Neural cell (in vitro differentiated cells): ENCODE data around the gene CPNE4.

Source experiments
- CTCF ChIP-seq: fragments of 450-650 bp; IDR thresholded peaks from 2 replicates; pipeline ENCODE4 v1.5.1; 2014; ENCODE audit warnings: antibody characterized with exemption, mild to moderate bottlenecking, moderate library complexity; ENCODE audit not compliant: poor library complexity, severe bottlenecking
- EP300 ChIP-seq: fragments of 450-650 bp; conservative IDR thresholded peaks from 2 replicates; pipeline ENCODE4 v1.6.1; 2014; ENCODE audit warnings: antibody characterized with exemption, mild to moderate bottlenecking, moderate library complexity; ENCODE audit not compliant: poor library complexity, severe bottlenecking
- EZH2 ChIP-seq: fragments of 200-600, 300-800 bp; shearing (Covaris generic), sonication (generic); IDR thresholded peaks from 2 replicates; pipeline ENCODE4 v1.6.1; 2014; ENCODE audit warnings: antibody characterized with exemption, low read length, borderline replicate concordance, mild to moderate bottlenecking; ENCODE audit not compliant: insufficient read depth, poor library complexity, severe bottlenecking
- POLR2AphosphoS5 ChIP-seq: IDR thresholded peaks from 2 replicates; pipeline ENCODE4 v1.6.1; 2012
- RAD21 ChIP-seq: fragments of 450-650 bp; conservative IDR thresholded peaks from 2 replicates; pipeline ENCODE4 v1.6.1; 2014; ENCODE audit warnings: antibody characterized with exemption, mild to moderate bottlenecking, moderate library complexity
- SMC3 ChIP-seq: fragments of 450-650 bp; conservative IDR thresholded peaks from 2 replicates; pipeline ENCODE4 v1.6.1; 2014; ENCODE audit warnings: antibody characterized with exemption, mild to moderate bottlenecking, moderate library complexity; ENCODE audit not compliant: poor library complexity
- TF ChIP-seq, protein P1 (sequence below): IDR thresholded peaks from 2 replicates; pipeline ENCODE4 v1.6.1; 2012; ENCODE audit warnings: borderline replicate concordance

DNA sequence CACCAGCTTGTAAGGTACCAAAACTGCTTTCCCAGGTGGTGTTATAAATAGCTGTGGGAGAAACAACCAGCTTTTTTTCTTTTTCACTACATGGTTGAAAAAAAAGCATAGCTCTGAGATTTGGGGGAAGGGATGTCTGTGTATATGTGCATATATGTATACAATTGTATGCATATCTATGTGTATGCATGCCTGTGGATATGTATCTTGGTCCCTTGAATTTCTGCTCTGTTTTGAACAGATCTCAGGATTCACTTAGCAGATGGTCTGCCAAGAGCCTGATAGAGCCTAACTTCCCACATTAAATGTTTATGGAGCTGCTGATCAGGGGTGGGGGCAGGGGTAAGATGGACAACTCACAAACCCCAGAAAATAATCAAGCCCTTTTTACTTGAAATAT, 39.0 kb upstream of the CPNE4 start:
- no peak for TF ChIP-seq CTCF
- no peak for TF ChIP-seq SMC3
- TF ChIP-seq EP300: no peak
- no peak for TF ChIP-seq POLR2AphosphoS5
- TF ChIP-seq EZH2: no peak
- TF ChIP-seq RAD21: no peak
- TF ChIP-seq, protein P1, sequence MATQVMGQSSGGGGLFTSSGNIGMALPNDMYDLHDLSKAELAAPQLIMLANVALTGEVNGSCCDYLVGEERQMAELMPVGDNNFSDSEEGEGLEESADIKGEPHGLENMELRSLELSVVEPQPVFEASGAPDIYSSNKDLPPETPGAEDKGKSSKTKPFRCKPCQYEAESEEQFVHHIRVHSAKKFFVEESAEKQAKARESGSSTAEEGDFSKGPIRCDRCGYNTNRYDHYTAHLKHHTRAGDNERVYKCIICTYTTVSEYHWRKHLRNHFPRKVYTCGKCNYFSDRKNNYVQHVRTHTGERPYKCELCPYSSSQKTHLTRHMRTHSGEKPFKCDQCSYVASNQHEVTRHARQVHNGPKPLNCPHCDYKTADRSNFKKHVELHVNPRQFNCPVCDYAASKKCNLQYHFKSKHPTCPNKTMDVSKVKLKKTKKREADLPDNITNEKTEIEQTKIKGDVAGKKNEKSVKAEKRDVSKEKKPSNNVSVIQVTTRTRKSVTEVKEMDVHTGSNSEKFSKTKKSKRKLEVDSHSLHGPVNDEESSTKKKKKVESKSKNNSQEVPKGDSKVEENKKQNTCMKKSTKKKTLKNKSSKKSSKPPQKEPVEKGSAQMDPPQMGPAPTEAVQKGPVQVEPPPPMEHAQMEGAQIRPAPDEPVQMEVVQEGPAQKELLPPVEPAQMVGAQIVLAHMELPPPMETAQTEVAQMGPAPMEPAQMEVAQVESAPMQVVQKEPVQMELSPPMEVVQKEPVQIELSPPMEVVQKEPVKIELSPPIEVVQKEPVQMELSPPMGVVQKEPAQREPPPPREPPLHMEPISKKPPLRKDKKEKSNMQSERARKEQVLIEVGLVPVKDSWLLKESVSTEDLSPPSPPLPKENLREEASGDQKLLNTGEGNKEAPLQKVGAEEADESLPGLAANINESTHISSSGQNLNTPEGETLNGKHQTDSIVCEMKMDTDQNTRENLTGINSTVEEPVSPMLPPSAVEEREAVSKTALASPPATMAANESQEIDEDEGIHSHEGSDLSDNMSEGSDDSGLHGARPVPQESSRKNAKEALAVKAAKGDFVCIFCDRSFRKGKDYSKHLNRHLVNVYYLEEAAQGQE: no peak
